Smooth muscle cell (in vitro differentiated cells): ENCODE data around the gene POU4F1. TPM values are rescaled to one million over a fixed set of nuclear protein-coding genes. Genes with fewer than 3 reads are reported as not detected.
A peak's percentile ranks its signal among the peaks of the same experiment; 100 is the strongest.

Experiments used
- DNase-seq: peaks from one replicate; lab custom pipeline; 2025; ENCODE audit not compliant: unreplicated experiment; lab: John Stamatoyannopoulos, UW
- H2AFZ ChIP-seq: fragments of 200-600 bp; sonication (generic); 2 replicates; pipeline ENCODE4 v1.6.0; 2016; ENCODE audit warnings: antibody characterized with exemption, low read depth, mild to moderate bottlenecking
- H3F3A ChIP-seq: fragments of 200-600 bp; sonication (generic); 2 replicates; pipeline ENCODE4 v1.6.0; 2017; ENCODE audit warnings: antibody characterized with exemption, low read depth
- H3K27ac ChIP-seq: fragments of 200-600 bp; sonication (generic); 2 replicates; pipeline ENCODE4 v1.5.1; 2016; ENCODE audit warnings: low read depth, mild to moderate bottlenecking
- H3K27me3 ChIP-seq: fragments of 200-600 bp; sonication (generic); 2 replicates; pipeline ENCODE4 v1.6.1; 2016; ENCODE audit warnings: low read depth, mild to moderate bottlenecking
- H3K36me3 ChIP-seq: fragments of 200-600 bp; sonication (generic); 2 replicates; pipeline ENCODE4 v1.5.1; 2016; ENCODE audit warnings: low read depth
- H3K4me1 ChIP-seq: fragments of 200-600 bp; sonication (generic); 2 replicates; pipeline ENCODE4 v1.5.1; 2016; ENCODE audit warnings: low read depth
- H3K4me2 ChIP-seq: fragments of 200-600 bp; sonication (generic); 2 replicates; pipeline ENCODE4 v1.6.0; 2016; ENCODE audit warnings: mild to moderate bottlenecking
- H3K4me3 ChIP-seq: fragments of 200-600 bp; sonication (generic); 2 replicates; pipeline ENCODE4 v1.5.1; 2016; ENCODE audit warnings: mild to moderate bottlenecking
- H3K79me2 ChIP-seq: fragments of 200-600 bp; sonication (generic); 2 replicates; pipeline ENCODE4 v1.6.0; 2016; ENCODE audit warnings: low read depth, mild to moderate bottlenecking
- H3K9ac ChIP-seq: fragments of 200-600 bp; sonication (generic); 2 replicates; pipeline ENCODE4 v1.6.0; 2016; ENCODE audit warnings: low read depth
- H3K9me3 ChIP-seq: fragments of 200-600 bp; sonication (generic); replicated peaks from 2 replicates; pipeline ENCODE4 v1.5.1; 2016; ENCODE audit warnings: low read depth
- H4K20me1 ChIP-seq: fragments of 200-600 bp; sonication (generic); 2 replicates; pipeline ENCODE4 v1.6.0; 2016; ENCODE audit warnings: low read depth
- CTCF ChIP-seq: fragments of 200-600 bp; sonication (generic); IDR thresholded peaks from 2 replicates; pipeline ENCODE4 v1.5.1; 2017; ENCODE audit warnings: borderline replicate concordance, mild to moderate bottlenecking, antibody characterized with exemption; ENCODE audit not compliant: insufficient read depth, poor library complexity, severe bottlenecking
- WGBS: methylation state at CpG from one replicate; pipeline ENCODE4 v1.1.7; 2016; ENCODE audit warnings: low lambda C conversion rate; 5-methylcytosine and 5-hydroxymethylcytosine counted together
- polyA plus RNA-seq: library from polyadenylated mRNA; unstranded; fragments of >200 nt; fragmentation: Nextera tagmentation; extraction: Ambion mirVana; gene quantifications from 2 replicates; pipeline ENCODE4 v1.2.1, GENCODE V29; 2016
- total RNA-seq: library from RNA; depleted of rRNA; stranded (reverse); fragments of >200 nt; gene quantifications from 2 replicates; pipeline ENCODE4 v1.2.3, GENCODE V29; 2014

The POU4F1 gene
- not detected in 2 replicates for total RNA-seq
- polyA plus RNA-seq, result not detected in 2 replicates

- Histone ChIP-seq H3F3A (no peaks in the 10 kb centered on the region), H3K27me3 (peaks cover 96% of the 10 kb centered on the region), H3K9me3 (no peaks in the 10 kb centered on the region), H3K36me3 (no peaks in the 10 kb centered on the region), H3K9ac (no peak within 1 kb of the TSS), H2AFZ (peak within 1 kb of the TSS; percentile 54), H3K4me1 (peaks cover 13% of the 10 kb centered on the region), H3K4me3 (peak within 1 kb of the TSS; percentile 48), H3K79me2 (no peaks in the 10 kb centered on the region), H3K27ac (no peak within 1 kb of the TSS), H4K20me1 (no peaks in the 10 kb centered on the region), H3K4me2 (peak within 1 kb of the TSS; percentile 84)
- DNase-seq, result no peak
- WGBS, result under 1% methylated on average over 80 of the region's 80 CpGs
- no peak for TF ChIP-seq CTCF
These were observed at the start of gene POU4F1 for GRCh38 chr13:78603240-78603957. TSS of gene POU4F1 (minus strand) at chr13:78603552. CDS start at chr13:78603326, 226 bp downstream.

DNA sequence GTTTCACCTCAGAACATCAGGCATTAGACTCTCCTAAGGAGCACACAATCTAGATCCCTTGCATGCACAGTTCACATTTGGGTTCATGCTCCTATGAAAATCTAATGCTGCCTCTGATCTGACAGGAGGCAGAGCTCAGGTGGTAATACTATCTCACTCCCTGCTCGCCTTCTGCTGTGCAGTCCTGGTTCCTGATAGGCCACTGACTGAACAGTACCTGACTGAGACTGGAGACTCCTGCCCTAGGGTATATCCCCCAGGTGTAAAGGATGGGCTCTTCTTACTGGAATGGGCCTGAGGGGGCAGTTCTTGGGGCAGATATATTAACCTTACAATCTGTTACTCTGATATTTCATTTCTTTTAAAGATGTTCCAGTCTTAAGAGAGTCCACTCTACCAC, 49.3 kb upstream of the POU4F1 start:
- Histone ChIP-seq H3K9ac (no peak overlapping the region), H3K27me3 (no peaks in the 10 kb centered on the region), H3K4me3 (no peak overlapping the region), H3K79me2 (peaks cover 90% of the 10 kb centered on the region), H3K4me1 (peaks cover 9% of the 10 kb centered on the region), H3K4me2 (no peak overlapping the region), H3K27ac (no peak overlapping the region), H4K20me1 (peaks cover 95% of the 10 kb centered on the region), H2AFZ (no peak overlapping the region), H3F3A (no peaks in the 10 kb centered on the region), H3K36me3 (no peaks in the 10 kb centered on the region), H3K9me3 (no peaks in the 10 kb centered on the region)
- 92% methylated on average over 1 of the region's 1 CpG for WGBS
- no peak for TF ChIP-seq CTCF
- no peak for DNase-seq

GRCh38 chr13:78650717-78651083, 47.3 kb upstream of the POU4F1 start:
- H3K79me2 ChIP-seq, result peaks cover 87% of the 10 kb centered on the region
- 96% methylated on average over 2 of the region's 2 CpGs for whole genome bisulfite sequencing

More at GRCh38 chr13:78650717-78651083, 47.3 kb upstream of the POU4F1 start:
- Histone ChIP-seq H3F3A (no peaks in the 10 kb centered on the region), H4K20me1 (peaks cover 99% of the 10 kb centered on the region), H3K9ac (no peak overlapping the region), H3K4me2 (no peak overlapping the region), H3K4me3 (no peak overlapping the region), H3K36me3 (no peaks in the 10 kb centered on the region), H3K9me3 (no peaks in the 10 kb centered on the region), H3K4me1 (peaks cover 8% of the 10 kb centered on the region), H3K27ac (no peak overlapping the region), H2AFZ (no peak overlapping the region), H3K27me3 (no peaks in the 10 kb centered on the region)
- no peak for TF ChIP-seq CTCF
- DNase-seq, result no peak
